GM18867 (cell line): ENCODE data around the gene RNF166.

Source experiments
- ATAC-seq: cut with Tn5 transposase; IDR thresholded peaks from one replicate; pipeline ENCODE4 v1.9.1; 2021; ENCODE audit warnings: mild to moderate bottlenecking, moderate library complexity; ENCODE audit not compliant: unreplicated experiment

Gene RNF166

DNA sequence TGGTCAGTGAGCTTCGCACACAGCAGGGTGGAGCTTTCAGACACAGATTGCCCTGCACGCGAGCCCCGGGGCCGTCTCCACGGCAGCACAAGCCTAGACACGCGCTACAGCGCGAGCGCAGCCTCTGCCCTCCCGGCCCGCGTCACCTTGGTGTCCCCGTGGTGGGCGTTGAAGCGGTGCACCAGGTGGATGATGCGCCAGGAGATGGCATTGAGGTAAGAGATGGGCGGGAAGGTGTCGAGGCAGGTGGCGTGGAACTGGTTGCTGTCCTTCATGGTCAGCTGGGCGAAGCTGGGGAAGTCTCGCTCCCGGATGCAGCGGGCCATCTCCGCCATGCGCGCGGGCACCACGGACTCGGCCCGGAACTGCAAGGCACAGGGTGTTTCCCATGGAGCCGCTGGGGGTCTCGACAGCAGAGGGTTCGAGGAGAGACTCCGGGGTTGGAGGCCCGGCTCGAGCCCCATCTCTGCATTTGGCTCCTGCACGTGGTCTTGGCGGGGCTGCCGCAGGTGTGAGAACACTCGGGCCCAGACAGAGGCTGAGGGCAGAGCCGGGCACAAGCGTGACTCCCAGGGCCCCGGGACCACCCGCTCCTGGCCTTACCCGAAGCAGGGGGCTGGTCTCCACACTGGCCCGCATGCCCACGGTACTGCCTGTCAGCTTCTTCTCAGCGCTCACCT lies 51.0 kb downstream of the RNF166 start:
- ATAC-seq = no peak

DNA sequence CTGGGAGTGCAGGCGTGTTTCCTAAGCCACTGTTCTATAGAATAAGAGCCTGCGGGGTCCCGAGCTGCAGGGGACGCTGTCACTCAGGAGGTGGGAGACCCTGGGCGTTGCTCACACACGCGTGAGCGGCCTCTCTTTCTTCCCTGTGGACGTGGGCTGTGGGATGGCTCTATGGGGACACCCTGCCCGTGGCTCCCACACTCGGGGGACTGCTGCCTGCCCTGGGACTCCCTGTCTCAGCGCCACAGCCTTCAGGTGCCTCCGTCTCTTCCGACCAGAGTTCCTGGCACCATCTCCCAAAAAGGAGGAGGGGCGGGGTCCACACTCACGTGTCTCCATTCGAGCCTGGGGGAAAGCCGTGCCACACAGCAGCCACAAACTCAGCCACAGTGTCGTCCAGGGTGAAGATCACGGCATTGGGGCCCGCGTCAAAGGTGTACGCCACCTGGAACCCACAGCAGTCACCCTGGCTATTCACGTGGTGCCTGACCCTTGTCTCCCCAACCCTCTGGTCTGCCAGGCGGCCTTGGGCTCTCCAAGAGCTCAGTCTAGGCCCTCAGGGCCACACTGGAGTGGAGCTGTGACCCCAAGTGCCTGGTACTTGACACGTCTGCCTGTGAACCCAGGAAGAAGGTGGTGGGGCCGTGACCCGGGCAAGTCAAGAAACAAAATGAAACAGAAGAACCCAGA lies 51.7 kb downstream of the RNF166 start:
- ATAC-seq = no peak

DNA sequence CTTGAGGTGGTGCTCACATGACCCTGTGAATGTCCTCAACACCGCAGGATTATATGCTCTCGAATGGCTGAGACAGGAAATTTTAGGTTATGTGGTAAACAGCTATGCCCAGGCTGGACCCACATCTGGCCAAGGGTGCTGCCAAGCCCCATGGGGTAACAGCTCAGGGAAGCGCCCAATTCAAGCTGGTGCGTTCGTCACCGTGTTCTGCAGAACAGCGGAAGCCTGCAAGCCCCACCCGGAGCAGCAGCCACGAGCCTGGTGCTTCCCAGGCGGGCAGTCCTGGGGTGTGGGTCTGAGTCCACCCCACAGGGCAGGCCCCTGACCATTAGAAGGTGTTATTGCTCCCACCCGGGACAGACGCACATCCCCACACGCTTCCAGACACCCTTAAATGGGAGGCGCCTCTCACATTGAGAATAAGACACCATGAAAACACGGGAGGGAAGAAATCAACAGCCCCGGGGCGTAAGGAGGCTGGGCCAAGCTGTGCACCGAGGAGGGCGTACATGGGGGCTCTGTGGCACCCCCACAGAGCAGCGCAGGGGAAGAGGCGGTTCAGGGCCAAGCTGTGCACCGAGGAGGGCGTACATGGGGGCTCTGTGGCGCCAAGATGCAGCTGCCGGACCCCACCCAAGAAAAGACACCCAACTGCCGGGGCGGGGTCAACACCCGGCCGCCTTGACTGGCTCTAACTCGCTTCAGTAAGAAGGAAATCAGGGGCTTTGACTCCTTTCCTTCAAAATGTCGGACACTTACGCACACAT lies 52.4 kb downstream of the RNF166 start:
- no peak for ATAC-seq

DNA sequence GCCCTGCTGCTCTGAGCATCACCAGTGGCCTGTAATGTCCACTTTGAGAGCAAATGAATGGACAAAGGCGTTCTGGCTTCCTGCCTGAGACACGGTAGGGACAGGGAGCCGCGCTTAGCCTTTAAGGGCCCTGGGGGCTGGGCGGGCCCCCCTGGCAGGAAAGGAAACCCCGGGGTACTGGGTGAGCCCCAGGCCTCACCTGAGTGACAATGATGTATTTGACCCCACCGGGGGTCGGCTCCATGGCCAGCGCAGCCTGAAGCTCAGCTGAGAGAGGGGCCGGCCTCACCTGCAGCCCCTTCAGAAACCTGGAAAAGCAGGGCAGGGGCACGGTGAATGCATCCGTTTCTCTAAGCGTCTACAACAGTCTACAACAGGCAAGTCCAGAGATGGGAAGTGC lies 53.1 kb downstream of the RNF166 start:
- ATAC-seq = no peak

DNA sequence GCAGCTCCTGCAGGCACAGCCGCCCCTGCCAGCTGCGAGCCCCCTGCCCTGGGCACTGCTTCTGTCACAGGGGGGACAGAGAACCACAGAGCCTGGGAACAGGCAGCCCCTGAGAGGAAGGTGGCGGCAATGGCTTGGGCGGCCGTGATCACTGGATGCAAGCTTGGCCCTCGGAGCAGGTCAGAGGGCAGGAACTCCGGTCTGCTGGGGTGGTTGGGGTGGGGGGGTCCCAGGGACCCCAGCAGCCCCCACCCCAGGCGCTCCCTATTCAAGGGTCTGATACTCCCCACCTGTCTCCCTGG lies 53.5 kb downstream of the RNF166 start:
- no peak for ATAC-seq

DNA sequence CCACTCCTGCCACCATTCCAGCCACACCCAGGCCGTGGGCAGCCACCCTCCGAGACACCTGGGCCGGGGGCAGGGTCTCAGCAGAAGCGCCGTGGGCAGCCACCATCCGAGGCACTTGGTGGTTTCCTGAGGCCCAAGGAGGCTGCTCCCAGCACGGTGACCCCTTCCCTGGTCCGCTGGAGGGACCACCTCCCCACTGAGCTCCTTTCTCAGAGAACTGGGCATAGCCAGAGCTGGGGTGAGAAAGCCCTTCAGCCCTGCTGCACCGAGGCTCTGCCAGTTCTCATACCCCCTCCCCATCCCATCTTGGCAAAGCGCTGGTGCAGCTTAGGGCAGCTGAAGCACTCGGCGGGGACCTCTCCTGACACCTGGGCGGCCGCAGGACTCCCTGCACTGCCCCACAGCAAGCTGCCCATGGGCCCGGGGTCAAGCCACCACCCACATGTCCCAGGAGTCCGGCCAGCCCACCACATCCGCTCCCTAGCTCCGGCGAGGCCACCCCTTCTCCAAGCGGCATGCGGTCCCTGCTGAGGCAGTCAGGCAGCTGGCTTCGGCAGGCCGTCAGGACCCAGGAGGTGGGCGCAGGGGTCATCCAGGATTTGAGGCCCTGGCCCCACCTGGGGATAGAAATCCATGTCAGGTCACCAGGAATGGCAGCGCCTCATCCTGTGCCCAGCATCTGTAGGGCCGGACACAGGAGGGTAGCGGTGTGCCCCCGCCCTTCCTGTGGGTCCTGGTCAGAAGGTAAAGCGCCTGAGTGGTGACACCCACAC lies 54.0 kb downstream of the RNF166 start:
- ATAC-seq = no peak

DNA sequence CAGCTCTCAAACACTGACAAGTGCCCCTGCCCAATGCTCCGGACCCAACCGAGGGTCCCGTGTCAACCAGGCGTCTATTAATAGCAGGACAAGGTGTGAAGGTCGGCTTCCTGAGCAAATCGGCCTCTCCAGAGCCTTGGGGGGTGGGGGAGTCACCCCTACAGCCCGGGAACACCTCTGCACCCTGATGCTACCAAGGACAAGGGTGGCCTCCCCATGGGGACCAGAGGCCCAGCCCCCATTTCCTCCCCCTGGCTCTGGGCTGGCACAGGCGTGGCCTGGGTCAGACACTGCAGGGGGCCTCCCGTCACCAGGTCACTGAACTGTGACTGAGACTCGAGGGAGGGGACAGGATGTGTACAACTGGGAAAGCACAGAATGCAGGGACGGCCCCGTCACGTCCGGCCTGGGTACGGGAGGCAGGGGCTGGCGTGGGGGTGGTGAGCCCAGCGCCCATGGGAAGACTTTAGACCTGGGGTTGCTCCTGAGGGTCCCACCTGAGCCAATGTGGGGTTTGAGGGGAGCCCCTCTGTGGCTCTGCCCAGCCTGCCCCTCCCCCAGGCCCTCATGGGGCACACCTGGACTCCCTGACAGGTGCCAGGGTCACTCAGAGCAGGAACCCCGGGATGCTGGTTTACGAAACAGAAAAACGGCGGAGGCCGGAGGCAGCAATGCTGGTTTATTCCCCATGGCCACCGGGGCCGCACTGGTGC lies 54.8 kb downstream of the RNF166 start:
- ATAC-seq = peak; percentile 69

DNA sequence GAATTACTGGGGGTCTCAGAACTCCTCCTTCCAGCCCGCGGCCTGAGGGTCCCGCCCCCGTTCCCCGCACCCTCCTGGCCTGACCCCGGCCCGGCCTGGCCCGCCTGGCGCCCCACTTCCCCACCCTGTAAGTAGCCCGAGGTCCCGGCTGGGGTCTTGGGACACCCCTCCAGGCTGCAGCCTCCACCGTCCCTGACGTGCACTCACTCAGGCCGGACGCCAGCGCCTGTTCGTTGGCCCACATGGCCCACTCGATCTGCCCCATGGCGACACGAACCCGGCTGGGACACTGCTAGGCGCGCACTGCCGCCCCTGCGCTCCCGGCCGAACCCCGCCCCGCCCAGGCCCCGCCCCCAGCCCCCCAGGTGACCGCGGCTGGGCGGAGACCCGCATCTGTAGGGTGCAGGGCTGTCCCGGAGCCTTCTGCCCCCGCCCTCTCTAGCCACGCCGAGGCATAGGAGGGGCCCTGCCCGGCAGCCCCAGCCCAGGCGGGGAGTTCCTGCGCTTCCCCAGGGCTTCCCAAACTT lies 55.4 kb downstream of the RNF166 start, which contains the start of gene CYBA:
Gene CYBA, minus strand, starts transcription at position 305 of the 527 bp plus-strand sequence. Its CDS starts 40 bp downstream, at position 265.
- peak; percentile 69 for ATAC-seq

DNA sequence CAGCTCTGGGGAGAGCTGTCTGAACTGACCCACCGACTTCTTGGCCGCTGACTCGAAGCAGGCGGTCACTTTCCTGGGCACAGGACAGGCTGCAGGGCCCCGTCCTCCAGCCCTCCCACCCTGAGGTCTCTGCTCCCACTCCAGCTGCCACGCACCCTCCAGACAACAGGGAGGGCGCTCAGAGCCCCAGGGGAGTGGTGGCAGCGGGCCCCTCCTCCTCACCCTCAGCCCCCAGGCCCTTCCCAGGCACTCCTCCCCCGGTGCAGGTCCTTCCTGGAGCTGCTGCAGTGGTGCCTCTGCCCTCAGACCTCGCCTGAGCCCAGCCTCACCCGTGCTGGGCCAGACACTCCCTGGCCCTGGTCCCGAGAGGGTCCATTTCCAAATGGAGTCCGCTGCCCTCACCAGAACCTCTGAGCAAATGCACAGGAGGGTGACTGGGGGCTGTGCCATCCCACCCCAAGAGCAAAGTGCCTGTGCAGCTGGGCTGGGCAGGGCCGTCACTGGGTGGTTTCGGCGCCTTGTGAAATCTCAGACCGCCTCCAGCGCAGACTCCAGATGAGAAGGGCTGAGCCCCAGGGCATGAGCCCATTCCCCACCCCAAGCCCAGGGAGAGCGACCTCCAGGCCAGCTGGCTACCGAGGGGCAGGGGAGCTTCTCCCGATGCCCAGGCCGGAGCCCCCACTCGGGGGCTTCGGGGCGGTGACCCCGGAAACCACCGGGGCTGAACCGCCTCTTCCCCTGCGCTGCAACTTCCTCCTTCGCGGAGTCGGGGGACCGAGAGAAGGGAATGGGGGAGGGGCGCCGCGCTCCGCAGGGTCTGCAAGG lies 56.1 kb downstream of the RNF166 start:
- peak; percentile 13 for ATAC-seq

DNA sequence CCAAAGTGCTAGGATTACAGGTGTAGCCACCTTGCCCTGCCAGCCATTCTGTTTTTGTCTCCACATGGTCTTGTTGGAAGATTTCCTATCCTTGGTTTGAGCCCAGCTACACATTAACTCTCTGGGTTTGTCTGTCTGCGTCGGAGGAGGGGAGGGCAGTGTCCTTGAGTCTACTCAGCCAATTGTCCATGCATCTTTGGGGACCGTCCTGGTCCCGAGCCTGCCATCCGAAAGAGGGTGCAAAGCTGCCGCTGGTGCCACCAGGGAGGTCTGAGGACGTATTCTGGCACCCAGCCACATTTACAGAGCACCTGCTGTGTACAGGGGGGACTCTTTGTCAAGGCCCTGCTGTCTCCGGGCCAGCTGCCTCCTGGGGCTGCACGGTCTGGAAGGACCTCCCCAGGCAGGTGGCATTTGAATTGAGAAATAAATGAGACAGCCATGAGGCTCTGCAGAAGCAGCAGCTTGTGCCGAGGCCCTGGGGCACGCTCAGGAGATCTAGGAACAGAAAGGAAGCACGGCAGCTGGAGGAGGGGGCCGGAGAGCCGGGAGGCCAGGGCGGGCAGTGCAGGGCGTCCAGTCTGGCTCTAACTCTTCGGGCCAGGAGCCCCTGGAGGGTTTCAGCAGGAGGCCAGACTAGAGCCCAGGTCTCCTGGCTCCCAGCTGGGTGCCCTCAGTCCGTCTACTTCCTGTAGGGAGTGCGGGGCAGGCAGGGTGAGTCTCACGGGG lies 56.8 kb downstream of the RNF166 start:
- ATAC-seq = no peak

DNA sequence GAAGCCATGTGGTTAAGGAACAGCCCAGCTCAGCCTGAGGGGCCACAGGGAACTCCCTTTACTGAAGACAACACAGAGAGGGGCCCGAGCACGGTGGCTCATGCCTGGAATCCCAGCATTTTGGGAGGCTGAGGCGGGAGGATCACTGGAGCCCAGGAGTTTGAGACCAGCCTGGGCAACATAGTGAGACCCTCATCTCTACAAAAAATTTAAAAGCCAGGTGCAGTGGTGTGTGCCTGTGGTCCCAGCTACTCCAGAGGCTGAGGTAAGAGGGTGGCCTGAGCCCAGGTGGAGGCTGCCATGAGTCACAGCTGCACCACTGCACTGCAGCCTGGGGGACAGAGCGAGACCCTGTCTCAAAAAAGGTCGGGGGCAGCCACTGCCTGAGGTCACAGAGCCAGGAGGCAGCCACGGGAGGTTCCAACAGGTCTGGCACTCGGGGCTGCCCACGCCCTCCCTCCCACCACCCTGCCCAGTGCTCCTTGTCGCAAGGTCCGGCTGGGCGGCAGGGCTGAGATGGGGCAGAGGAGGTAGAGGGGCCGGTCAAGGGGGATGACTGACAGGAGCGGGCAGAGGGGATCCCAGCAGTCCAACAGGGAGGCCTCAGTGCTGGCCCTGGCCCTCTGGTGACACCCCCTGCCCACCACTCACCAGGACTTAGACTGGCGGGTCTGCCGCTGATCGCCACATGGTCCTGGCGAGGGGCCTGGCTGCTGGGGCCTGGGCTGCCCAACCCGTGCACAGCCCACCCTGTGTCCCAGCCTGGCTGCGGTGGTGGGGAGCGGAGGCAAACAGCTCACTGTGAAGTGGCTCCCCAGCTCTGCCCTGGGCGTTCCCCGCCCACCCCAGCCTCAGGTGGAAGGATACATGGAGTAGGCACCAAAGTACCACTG lies 58.8 kb downstream of the RNF166 start:
- no peak for ATAC-seq
